ENCODE data around the gene ATP2C2. TPM values are rescaled to one million over a fixed set of nuclear protein-coding genes. Genes with fewer than 3 reads are reported as not detected.

ATP2C2 gene
- total and polyA plus RNA-seq, 7 donors: 2.5 to 60.7 (median 7.2) TPM; not detected in 2

DNA sequence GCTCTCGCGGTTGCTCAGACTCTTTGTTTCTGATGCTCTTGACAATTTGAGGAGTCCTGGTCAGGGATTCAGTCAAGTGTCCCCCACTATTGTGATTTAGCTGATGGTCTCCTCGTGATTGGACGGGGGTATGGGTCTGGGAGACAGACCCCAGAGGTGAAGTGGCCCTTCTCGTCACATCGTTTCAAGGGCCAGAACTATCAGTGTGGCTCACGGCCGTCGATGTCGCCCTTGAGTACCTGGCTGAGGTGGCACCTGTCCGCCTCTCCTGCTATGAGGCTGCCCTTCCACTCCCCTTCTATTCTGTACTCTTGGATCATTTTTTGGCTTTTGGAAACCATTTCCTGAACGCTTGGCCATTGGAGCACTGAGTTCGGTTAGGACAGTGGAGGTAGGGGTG, 143.5 kb downstream of the ATP2C2 start:
- DNase-seq: peak; percentile 49
- Histone ChIP-seq H3K36me3 (no peaks in the 10 kb centered on the region), H3K27ac (no peak overlapping the region), H3K4me1 (peaks cover 0 to 10% (median 8%) of the 10 kb centered on the region in 4 donors), H3K9me3 (no peaks in the 10 kb centered on the region), H3K27me3 (no peaks in the 10 kb centered on the region), H3K4me3 (no peak overlapping the region)
- TF ChIP-seq, protein P1, sequence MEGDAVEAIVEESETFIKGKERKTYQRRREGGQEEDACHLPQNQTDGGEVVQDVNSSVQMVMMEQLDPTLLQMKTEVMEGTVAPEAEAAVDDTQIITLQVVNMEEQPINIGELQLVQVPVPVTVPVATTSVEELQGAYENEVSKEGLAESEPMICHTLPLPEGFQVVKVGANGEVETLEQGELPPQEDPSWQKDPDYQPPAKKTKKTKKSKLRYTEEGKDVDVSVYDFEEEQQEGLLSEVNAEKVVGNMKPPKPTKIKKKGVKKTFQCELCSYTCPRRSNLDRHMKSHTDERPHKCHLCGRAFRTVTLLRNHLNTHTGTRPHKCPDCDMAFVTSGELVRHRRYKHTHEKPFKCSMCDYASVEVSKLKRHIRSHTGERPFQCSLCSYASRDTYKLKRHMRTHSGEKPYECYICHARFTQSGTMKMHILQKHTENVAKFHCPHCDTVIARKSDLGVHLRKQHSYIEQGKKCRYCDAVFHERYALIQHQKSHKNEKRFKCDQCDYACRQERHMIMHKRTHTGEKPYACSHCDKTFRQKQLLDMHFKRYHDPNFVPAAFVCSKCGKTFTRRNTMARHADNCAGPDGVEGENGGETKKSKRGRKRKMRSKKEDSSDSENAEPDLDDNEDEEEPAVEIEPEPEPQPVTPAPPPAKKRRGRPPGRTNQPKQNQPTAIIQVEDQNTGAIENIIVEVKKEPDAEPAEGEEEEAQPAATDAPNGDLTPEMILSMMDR (IDR thresholded peaks at IDR 0.05): no peak
- no peak for TF ChIP-seq EP300 (IDR thresholded peaks at IDR 0.05)
- TF ChIP-seq POLR2AphosphoS5 (IDR thresholded peaks at IDR 0.05): no peak
- no peak for TF ChIP-seq POLR2A (IDR thresholded peaks at IDR 0.05)
- intact Hi-C loops (cut with DNase I): loop anchor here (1.0 to 5.0 kb wide), 3 partner anchors 106 to 215 kb away; partner anchors contain the start of gene COTL1
- 76 to 77% methylated on average over 13 of the region's 13 CpGs for WGBS, 2 donors

DNA sequence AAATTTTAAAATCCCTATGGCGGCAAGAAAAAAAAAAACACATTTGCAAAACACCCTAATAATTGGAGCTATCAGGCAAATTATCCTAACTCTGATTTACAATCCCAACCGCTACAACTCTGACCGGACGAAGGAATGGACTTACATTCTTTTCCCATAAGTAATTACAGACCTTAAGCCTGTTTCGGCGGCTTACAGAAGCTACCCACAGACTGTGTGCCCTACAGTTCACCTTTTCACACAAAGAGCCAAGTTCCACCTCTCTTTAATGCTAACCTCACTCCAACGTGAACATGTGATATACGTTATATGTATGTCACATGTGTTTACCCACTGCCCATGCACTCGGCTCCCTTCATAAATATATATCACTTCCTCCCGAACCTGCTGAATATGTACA, 144.8 kb downstream of the ATP2C2 start:
- Histone ChIP-seq H3K9me3 (no peaks in the 10 kb centered on the region), H3K36me3 (no peaks in the 10 kb centered on the region), H3K4me1 (peaks cover 0 to 10% (median 8%) of the 10 kb centered on the region in 4 donors), H3K4me3 (no peak overlapping the region), H3K27me3 (no peaks in the 10 kb centered on the region), H3K27ac (no peak overlapping the region)
- peak; percentile 11 for DNase-seq
- WGBS, 2 donors: 84% methylated on average over 10 of the region's 10 CpGs
- intact Hi-C loops (cut with DNase I): loop anchor here (5.0 kb wide), 1 partner anchor 214 kb away; no protein-coding TSS in a partner anchor
- TF ChIP-seq, protein P1 (IDR thresholded peaks at IDR 0.05): no peak
- no peak for TF ChIP-seq POLR2AphosphoS5 (IDR thresholded peaks at IDR 0.05)
- no peak for TF ChIP-seq POLR2A (IDR thresholded peaks at IDR 0.05)
- no peak for TF ChIP-seq EP300 (IDR thresholded peaks at IDR 0.05)

DNA sequence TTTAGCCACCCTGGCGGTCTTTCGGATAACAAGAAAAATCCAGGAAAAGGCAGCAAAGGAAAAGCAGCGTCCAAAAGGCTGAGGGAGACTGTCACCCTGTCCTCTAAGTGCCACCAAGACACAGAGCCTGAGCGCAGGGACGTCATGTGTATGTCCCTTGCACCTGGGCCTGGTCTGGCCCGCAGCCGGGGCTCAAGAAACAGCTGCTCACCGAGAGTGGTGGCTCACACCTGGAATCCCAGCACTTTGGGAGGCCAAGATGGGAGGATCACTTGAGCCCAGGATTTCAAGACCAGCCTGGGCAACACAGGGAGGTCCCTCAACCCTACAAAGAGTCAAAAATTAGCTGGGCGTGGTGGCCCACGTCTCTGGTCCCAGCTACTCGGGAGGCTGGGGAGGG, 145.3 kb downstream of the ATP2C2 start:
- no peaks in the 10 kb centered on the region for H3K36me3 ChIP-seq
- no peak for TF ChIP-seq EP300 (IDR thresholded peaks at IDR 0.05)
- no peak for TF ChIP-seq POLR2A (IDR thresholded peaks at IDR 0.05)
- TF ChIP-seq, protein P1 (IDR thresholded peaks at IDR 0.05): no peak
- TF ChIP-seq POLR2AphosphoS5 (IDR thresholded peaks at IDR 0.05): no peak
- H3K27ac ChIP-seq: no peak overlapping the region
- no peak overlapping the region for H3K4me3 ChIP-seq
- no peaks in the 10 kb centered on the region for H3K27me3 ChIP-seq
- WGBS, 2 donors: 78 to 80% methylated on average over 11 of the region's 11 CpGs
- peaks cover 0 to 10% (median 8%) of the 10 kb centered on the region in 4 donors for H3K4me1 ChIP-seq
- DNase-seq: no peak
- intact Hi-C loops (cut with DNase I): loop anchor here (5.0 kb wide), 1 partner anchor 214 kb away; no protein-coding TSS in a partner anchor
- H3K9me3 ChIP-seq: no peaks in the 10 kb centered on the region

Other genes starting within 250 kb of the ATP2C2 start
- 10 to 100 TPM; 11.4 to 27.8 (median 18.4) TPM for gene HSDL1, start 223.4 kb upstream of the ATP2C2 start, total RNA-seq
- 1 to 10 TPM; 5.3 to 7.9 (median 6.6) TPM for gene HSDL1, start 223.4 kb upstream of the ATP2C2 start, polyA plus RNA-seq
- under 1 TPM in 1 of 4 donors, not detected in 3; 0.36 TPM for gene DNAAF1, start 223.2 kb upstream of the ATP2C2 start, total RNA-seq
- gene DNAAF1, start 223.2 kb upstream of the ATP2C2 start, polyA plus RNA-seq: under 1 TPM in 1 of 3 donors, not detected in 2; 0.15 TPM
- 10 to 100 TPM; 19.6 to 49.0 (median 30.0) TPM for gene TAF1C, start 181.5 kb upstream of the ATP2C2 start, total RNA-seq
- 10 to 100 TPM in 1 of 3 donors, 1 to 10 TPM in 2; 5.4 to 44.7 (median 6.0) TPM for gene TAF1C, start 181.5 kb upstream of the ATP2C2 start, polyA plus RNA-seq
- gene ADAD2, start 177.4 kb upstream of the ATP2C2 start, total RNA-seq: under 1 TPM in 2 of 4 donors, not detected in 2; 0.36 to 0.83 TPM
- gene ADAD2, start 177.4 kb upstream of the ATP2C2 start, polyA plus RNA-seq: under 1 TPM in 1 of 3 donors, not detected in 2; 0.29 TPM
- gene KCNG4, start 128.5 kb upstream of the ATP2C2 start, total RNA-seq: not detected
- not detected for gene KCNG4, start 128.5 kb upstream of the ATP2C2 start, polyA plus RNA-seq
- 100 to 1,000 TPM in 2 of 4 donors, 10 to 100 TPM in 2; 15.3 to 173 (median 103) TPM for gene WFDC1, start 73.7 kb upstream of the ATP2C2 start, total RNA-seq
- gene WFDC1, start 73.7 kb upstream of the ATP2C2 start, polyA plus RNA-seq: 1 to 10 TPM; 3.0 to 6.6 (median 3.7) TPM
- 10 to 100 TPM; 10.0 to 13.7 (median 12.1) TPM for gene MEAK7, start 136.1 kb downstream of the ATP2C2 start, total RNA-seq
- gene MEAK7, start 136.1 kb downstream of the ATP2C2 start, polyA plus RNA-seq: 10 to 100 TPM in 1 of 3 donors, 1 to 10 TPM in 2; 4.2 to 12.2 (median 8.6) TPM
- gene COTL1, start 249.5 kb downstream of the ATP2C2 start, total RNA-seq: 10 to 100 TPM; 34.6 to 48.6 (median 37.8) TPM
- gene COTL1, start 249.5 kb downstream of the ATP2C2 start, polyA plus RNA-seq: 100 to 1,000 TPM in 1 of 3 donors, 10 to 100 TPM in 2; 60.1 to 160 (median 96.6) TPM